ENCODE data around the gene PHKA2. TPM values are rescaled to one million over a fixed set of nuclear protein-coding genes. Genes with fewer than 3 reads are reported as not detected.

Gene PHKA2
- total RNA-seq, 1 experiment from 2014 or later, result 34.4 TPM

GRCh38 chrX:18906286-18906685 is 77.6 kb downstream of the PHKA2 start:
- H3K4me2 ChIP-seq, result no peak overlapping the region
- no peaks in the 10 kb centered on the region for H3K9me3 ChIP-seq (ENCODE audit: insufficient read depth, low read depth)
- TF ChIP-seq EZH2 (IDR thresholded peaks at IDR 0.05; ENCODE audit: low read depth) (no peak), CTCF (conservative IDR thresholded peaks at IDR 0.05) (no peak)
- no peaks in the 10 kb centered on the region for H3F3A ChIP-seq (ENCODE audit: insufficient read depth, low read depth)
- H4K20me1 ChIP-seq (ENCODE audit: insufficient read depth), result no peaks in the 10 kb centered on the region
- no peaks in the 10 kb centered on the region for H3K4me1 ChIP-seq (replicated peaks; ENCODE audit: insufficient read depth)
- ChIA-PET POLR2A (ENCODE audit: unreplicated experiment) (no interaction called here), CTCF (no interaction called here)
- no peak for DNase-seq
- H2AFZ ChIP-seq, result no peak overlapping the region
- H3K27me3 ChIP-seq (ENCODE audit: insufficient read depth, low read depth), result no peaks in the 10 kb centered on the region
- H3K36me3 ChIP-seq (ENCODE audit: low read depth), result no peaks in the 10 kb centered on the region
- intact Hi-C loops (cut with micrococcal nuclease; ENCODE audit: unreplicated experiment), result no loop called here
- no peak overlapping the region for H3K27ac ChIP-seq
- no TSS peak for BruUV-seq (replicated peaks)
- no peaks in the 10 kb centered on the region for H3K79me2 ChIP-seq (ENCODE audit: low read depth)
- no peaks in the 10 kb centered on the region for H3K9me2 ChIP-seq (ENCODE audit: insufficient read depth)
- no peak overlapping the region for H3K4me3 ChIP-seq

GRCh38 chrX:18900401-18900976 is 83.4 kb downstream of the PHKA2 start:
- no peak overlapping the region for H3K4me2 ChIP-seq
- POLR2A ChIA-PET (ENCODE audit: unreplicated experiment), result no interaction called here
- no peaks in the 10 kb centered on the region for H3K4me1 ChIP-seq (replicated peaks; ENCODE audit: insufficient read depth)
- BruUV-seq (replicated peaks), result no TSS peak
- H4K20me1 ChIP-seq (ENCODE audit: insufficient read depth), result no peaks in the 10 kb centered on the region
- no peak for DNase-seq
- no peaks in the 10 kb centered on the region for H3K27me3 ChIP-seq (ENCODE audit: insufficient read depth, low read depth)
- no peaks in the 10 kb centered on the region for H3K79me2 ChIP-seq (ENCODE audit: low read depth)
- intact Hi-C loops (cut with micrococcal nuclease; ENCODE audit: unreplicated experiment), result loop anchor here (1.0 kb wide), 1 partner anchor 509 kb away; no protein-coding TSS in a partner anchor
- H3K9me3 ChIP-seq (ENCODE audit: insufficient read depth, low read depth), result no peaks in the 10 kb centered on the region
- CTCF ChIA-PET, result no interaction called here
- no peaks in the 10 kb centered on the region for H3K9me2 ChIP-seq (ENCODE audit: insufficient read depth)
- no peaks in the 10 kb centered on the region for H3K36me3 ChIP-seq (ENCODE audit: low read depth)
- TF ChIP-seq EZH2 (IDR thresholded peaks at IDR 0.05; ENCODE audit: low read depth), result no peak
- no peak for TF ChIP-seq CTCF (conservative IDR thresholded peaks at IDR 0.05)
- H3K4me3 ChIP-seq, result no peak overlapping the region
- H2AFZ ChIP-seq, result no peak overlapping the region
- no peaks in the 10 kb centered on the region for H3F3A ChIP-seq (ENCODE audit: insufficient read depth, low read depth)
- no peak overlapping the region for H3K27ac ChIP-seq

GRCh38 chrX:18899796-18900380 is 84.0 kb downstream of the PHKA2 start:
- Histone ChIP-seq H3K27me3 (ENCODE audit: insufficient read depth, low read depth) (no peaks in the 10 kb centered on the region), H3K9me3 (ENCODE audit: insufficient read depth, low read depth) (no peaks in the 10 kb centered on the region), H3K4me2 (no peak overlapping the region), H3K9me2 (ENCODE audit: insufficient read depth) (no peaks in the 10 kb centered on the region), H4K20me1 (ENCODE audit: insufficient read depth) (no peaks in the 10 kb centered on the region), H3K36me3 (ENCODE audit: low read depth) (no peaks in the 10 kb centered on the region), H3F3A (ENCODE audit: insufficient read depth, low read depth) (no peaks in the 10 kb centered on the region), H3K79me2 (ENCODE audit: low read depth) (no peaks in the 10 kb centered on the region), H3K4me1 (replicated peaks; ENCODE audit: insufficient read depth) (no peaks in the 10 kb centered on the region), H3K4me3 (no peak overlapping the region), H2AFZ (no peak overlapping the region), H3K27ac (no peak overlapping the region)
- peak in 1 of 2 experiments; percentile 15 for DNase-seq
- CTCF ChIA-PET, result no interaction called here
- intact Hi-C loops (cut with micrococcal nuclease; ENCODE audit: unreplicated experiment), result loop anchor here (1.0 to 5.0 kb wide), 2 partner anchors 488 to 509 kb away; no protein-coding TSS in a partner anchor
- POLR2A ChIA-PET (ENCODE audit: unreplicated experiment), result no interaction called here
- TF ChIP-seq CTCF (conservative IDR thresholded peaks at IDR 0.05) (peak; percentile 45; the same call in 1 of the 2 replicates), EZH2 (IDR thresholded peaks at IDR 0.05; ENCODE audit: low read depth) (no peak)
- BruUV-seq (replicated peaks), result no TSS peak

All from PC-9 (cell line).